ENCODE measurements around the gene C1orf50.

Gene C1orf50

DNA sequence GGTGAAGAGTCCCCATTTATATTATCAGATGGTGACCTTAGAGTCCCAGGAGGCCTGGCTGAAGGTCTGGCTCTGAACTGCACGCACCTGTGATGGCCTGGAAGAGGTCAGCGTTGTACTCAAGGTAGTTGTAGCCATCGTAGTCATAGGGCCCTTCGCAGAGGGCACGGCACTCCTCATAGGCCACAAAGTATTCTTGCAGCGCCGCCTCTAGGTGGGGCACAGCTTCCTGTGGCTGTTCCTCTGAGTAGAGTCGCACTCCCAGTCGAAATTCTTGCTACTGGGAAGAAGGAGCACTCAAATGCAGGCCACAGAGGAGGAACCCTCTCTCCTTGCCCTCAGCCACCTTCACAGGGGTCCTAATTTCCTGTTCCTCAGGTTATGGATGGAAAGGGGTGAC lies 7.9 kb upstream of the C1orf50 start:
- DNase-seq (ENCODE audit: low spot score) = no peak

DNA sequence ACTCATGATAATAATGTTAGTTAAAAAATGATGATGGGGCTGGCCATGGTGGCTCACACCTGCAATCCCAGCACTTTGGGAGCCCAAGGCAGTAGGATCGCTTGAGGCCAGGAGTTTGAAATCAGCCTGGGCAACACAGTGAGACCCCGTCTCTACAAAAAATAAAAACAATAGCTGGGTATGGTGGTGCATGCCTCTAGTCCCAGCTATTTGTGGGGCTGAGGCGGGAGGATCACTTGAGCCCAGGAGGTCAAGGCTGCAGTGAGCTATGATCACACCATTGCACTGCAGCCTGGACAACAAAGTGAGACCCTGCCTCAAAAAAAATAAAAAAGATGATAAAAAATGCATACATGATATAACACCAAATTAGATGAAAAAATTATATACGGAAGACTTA lies 5.5 kb upstream of the C1orf50 start:
- no peak for DNase-seq (ENCODE audit: low spot score)

DNA sequence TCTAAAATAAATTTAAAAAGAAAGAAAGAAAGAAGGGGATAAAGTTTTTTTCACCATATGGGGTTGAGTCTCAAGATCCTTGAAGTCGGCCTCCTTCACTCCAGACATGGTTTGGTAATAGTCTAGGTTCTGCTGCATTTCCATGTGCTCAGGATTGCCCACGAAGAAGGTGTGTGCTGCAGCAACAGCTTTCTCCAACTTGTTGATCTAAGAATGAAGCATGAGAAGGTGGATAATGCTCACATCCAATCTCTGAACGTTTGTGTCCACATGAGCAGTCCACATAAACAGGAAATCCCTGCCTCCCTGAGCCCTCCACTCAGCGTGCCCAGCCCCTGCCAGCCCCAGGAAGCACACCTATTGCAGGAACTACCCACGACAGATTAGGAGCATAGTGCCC lies 4.8 kb upstream of the C1orf50 start:
- no peak for DNase-seq (ENCODE audit: low spot score)

DNA sequence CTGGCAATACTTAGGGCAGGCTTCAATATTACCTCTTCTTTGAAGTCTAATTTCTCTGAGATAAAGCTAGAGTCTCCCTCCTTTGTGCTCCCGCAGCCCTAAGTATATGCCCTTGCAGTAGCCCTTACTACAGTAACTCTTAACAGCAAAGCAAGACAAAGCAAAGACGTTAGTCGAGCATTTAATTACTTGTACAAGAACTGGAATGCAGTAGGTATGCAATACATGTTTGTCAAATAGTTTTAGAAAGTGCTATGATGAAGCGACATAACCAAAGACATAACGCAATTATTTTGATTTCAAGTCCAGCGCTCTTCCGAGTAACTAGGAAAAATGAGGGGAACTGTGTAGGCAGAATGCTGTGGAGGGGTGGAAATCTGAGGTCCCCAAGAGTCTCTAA lies 1.8 kb upstream of the C1orf50 start:
- no peak for DNase-seq (ENCODE audit: low spot score)

DNA sequence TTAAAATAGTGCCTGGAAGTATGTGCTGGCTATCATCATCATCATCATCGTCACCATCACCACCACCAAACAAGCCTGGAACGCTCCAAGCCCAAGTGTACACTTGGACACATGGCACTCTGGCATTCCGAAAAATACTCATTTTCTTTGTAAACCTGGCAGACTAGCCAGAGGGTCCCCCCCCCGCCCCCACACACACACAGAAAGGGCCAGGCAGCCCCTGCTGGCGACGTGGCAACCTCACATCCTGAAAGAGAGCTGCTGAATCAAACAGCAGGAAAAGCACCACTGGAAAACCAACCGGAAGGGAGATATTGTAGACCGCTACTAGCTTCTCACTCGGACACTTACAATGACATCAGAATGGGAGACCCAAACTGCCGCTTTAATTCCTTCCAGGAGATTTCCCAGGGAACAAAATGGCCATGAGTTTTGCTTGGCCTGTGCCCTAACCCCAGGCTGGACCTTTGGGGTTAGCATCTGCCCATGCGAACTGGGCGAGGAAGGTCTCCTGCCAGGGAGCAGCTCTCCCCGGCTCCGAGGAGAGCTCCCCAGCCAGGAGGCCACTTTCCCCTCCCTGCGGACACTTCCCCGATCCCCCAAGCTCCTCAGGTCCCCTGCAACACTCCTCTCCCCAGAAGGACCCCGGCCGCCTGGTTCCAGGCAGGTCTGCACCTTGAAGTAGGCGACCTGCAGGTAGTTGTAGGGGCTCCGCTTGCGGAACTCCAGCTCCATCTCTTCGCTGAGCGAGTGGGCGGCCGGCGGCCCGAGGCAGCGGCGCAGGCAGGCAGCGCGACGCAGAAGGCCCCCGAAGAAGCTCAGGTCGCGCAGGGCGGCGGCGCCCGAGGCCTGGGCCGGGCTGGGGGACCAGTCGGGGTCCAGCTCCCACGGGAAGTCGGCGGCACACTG lies 963 bp upstream of the C1orf50 start:
- DNase-seq (ENCODE audit: low spot score) = no peak

GRCh38 chr1:42767510-42768000 lies 506 bp downstream of the C1orf50 start:
- DNase-seq (ENCODE audit: low spot score) = no peak

- DNase-seq (ENCODE audit: low spot score) = no peak
Measured at GRCh38 chr1:42768172-42768571, 1.1 kb downstream of the C1orf50 start.

GRCh38 chr1:42769811-42770210 lies 2.8 kb downstream of the C1orf50 start:
- no peak for DNase-seq (ENCODE audit: low spot score)

GRCh38 chr1:42773420-42773819 lies 6.4 kb downstream of the C1orf50 start:
- no peak for DNase-seq (ENCODE audit: low spot score)

- DNase-seq (ENCODE audit: low spot score) = no peak
Measured at GRCh38 chr1:42774928-42775526, 8.0 kb downstream of the C1orf50 start.

DNA sequence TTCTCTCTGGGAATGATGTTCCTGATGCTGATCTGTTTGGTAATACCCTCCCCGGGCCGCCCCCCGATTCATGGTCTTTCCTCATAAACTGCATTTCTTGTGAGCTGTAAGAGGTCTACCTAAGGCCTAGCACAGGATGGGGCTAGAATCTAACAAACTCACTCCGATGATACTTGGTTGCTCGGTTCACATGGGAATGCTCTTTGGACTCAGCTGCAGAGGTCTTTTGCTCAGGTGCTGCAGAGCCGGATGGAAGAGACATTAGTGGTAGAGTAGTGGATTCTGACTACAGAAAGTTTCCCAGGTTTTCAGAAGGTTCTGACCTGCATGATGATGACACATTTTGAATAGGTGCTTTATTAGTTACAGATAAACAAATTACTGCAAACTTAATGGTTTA lies 9.5 kb downstream of the C1orf50 start:
- DNase-seq (ENCODE audit: low spot score) = no peak

- no peak for DNase-seq (ENCODE audit: low spot score)
Measured at GRCh38 chr1:42777852-42778251, 10.8 kb downstream of the C1orf50 start.

GRCh38 chr1:42779725-42780124 lies 12.7 kb downstream of the C1orf50 start:
- no peak for DNase-seq (ENCODE audit: low spot score)

- DNase-seq (ENCODE audit: low spot score) = no peak
Measured at GRCh38 chr1:42780176-42780575, 13.1 kb downstream of the C1orf50 start.

DNA sequence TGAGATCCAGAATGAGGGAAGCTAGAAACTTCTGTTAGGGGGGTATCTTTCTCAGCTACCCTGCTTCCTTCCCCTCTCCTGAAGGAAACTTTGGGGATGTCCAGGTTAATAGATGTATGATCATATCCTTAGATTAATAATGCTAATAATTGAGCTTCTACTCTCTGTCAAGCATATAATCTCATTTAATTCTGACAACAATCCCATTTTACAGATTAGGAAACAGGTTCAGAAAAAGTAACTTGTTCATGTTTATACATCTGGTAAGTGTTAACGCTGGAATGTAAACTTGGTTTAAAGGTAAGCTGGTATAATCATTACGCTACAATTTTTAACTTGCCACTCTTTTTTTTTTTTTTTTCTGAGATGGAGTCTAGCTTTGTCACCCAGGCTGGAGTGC lies 16.0 kb downstream of the C1orf50 start:
- no peak for DNase-seq (ENCODE audit: low spot score)

DNA sequence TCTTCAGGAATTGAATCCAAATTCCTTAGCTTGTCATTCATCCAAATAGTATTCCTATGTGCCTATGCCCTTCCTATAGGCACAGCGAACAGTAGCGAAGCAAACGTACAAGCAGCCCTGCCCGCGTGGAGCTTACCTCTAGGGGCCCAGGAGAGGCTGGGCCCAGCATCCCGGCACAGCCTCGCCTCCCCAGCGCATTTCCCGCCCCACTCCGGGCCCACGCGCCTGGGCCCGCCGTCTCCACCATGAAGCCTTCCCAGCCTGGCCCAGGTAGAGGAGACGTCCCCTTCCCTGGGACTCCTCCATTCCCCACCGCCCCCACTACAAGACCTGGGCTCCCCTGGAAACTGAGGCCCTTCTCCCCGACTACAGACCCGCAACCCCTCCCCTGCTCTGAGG lies 17.5 kb downstream of the C1orf50 start:
- no peak for DNase-seq (ENCODE audit: low spot score)

DNA sequence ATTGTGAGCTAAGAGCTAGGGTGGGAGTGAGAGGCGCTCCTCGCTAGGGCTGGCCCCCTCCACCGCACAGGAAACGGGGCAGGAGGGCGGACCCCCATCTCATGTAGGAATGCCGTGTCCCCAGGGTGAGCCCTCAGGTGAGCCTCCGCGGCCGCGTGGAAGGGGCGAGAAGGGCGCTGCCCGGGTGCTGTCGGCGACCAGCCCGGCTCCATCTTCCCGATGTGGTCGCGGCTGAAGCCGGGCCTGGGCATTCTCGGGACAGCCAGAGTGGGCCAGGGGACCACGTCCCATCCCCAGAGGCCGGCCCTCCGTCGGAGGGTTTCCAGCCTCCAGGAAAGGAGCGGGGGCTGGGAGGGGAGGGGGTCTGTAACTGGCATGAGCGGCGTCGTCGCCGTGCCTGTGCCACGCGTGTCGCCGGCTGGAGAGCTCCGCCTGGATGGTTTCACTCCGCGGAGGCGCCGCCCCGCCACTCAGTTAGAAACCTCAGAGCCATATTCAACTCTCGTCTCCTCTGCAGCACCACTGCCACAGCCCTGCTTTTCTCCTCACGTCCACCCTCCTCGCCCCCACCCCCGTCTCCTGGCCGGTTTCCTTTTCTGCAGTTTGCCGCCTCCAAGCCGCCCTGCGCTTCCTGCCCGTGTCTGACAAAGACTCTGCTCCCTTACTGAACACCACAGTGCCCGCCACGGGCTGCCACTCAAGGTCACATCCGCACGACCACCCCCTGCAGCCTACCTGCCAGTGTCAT lies 18.1 kb downstream of the C1orf50 start, which contains the start of gene TMEM269:
Gene TMEM269 (plus strand): TSS at position 46 of the 748 bp plus-strand sequence. CDS start 4,903 bp downstream, outside the sequence.
- no peak for DNase-seq (ENCODE audit: low spot score)

GRCh38 chr1:42786097-42786496 lies 19.0 kb downstream of the C1orf50 start:
- no peak for DNase-seq (ENCODE audit: low spot score)

DNA sequence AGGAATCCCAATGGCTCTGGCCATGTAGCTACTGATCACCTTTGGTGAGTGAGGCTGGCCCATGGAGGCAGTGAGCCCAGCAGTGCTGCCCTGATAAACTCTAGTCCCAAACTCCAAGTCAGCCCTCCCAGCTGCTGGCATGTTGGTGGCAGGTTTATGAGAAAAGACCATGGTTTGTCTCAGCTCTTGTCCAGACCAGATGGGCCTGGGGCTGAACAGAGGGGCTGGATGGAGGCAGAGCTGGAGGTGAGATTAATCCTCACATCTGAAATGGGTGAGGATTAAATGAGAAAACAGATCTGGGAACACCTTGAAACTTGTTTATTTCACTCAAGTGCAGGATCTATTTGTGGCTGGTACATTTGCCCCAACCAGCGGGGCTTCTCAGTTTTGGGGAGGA lies 21.0 kb downstream of the C1orf50 start:
- DNase-seq (ENCODE audit: low spot score) = no peak

- DNase-seq (ENCODE audit: low spot score) = no peak
Measured at GRCh38 chr1:42793824-42794223, 26.8 kb downstream of the C1orf50 start.

DNA sequence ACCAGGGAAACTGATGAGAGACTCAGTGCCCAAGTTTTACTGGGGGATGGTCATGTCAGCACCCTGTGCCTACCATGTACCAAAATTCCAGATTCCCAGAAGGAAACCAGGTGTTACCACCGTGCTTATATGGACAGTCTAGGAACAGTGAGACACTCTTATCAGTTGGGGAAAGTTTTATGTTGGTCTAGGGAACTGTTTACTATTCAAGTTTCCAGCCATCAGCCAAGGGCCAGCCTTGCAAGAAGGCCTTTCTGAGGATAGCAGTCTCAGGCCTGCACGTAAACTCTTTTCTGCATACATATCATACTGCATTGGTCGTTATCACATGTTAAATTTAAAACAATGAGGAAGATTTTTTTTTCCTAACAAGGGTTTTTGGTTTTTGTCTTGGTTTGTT lies 30.4 kb downstream of the C1orf50 start:
- no peak for DNase-seq (ENCODE audit: low spot score)

GRCh38 chr1:42797979-42798378 lies 30.9 kb downstream of the C1orf50 start:
- DNase-seq (ENCODE audit: low spot score) = no peak

All from putamen (tissue), 1 donor.